T1000 (cell line): Measurements from ENCODE around the gene C9orf85.

Source experiments
- DNase-seq: peaks from one replicate; lab custom pipeline; 2025; ENCODE audit warnings: mixed read lengths; lab: John Stamatoyannopoulos, UW

Gene C9orf85

DNA sequence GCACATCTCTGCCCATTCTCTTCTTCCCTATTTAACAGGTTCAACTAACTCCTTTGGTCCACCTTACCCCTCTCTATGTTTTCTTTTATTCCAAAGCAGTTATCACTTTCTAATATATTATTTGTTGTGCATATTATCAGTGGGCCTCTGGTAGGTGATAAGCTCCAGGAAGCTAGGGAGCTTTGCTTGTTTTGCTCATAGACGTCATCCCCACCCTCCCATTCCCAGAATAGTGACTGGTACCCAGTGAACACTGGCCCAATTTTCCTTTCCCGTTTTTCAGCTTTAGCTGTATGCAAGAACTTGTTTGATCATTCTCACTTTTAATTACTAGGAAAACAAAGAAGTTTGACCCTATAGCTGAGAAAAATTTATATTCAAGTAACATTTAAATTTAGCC lies 7.4 kb upstream of the C9orf85 start:
- DNase-seq, result no peak

DNA sequence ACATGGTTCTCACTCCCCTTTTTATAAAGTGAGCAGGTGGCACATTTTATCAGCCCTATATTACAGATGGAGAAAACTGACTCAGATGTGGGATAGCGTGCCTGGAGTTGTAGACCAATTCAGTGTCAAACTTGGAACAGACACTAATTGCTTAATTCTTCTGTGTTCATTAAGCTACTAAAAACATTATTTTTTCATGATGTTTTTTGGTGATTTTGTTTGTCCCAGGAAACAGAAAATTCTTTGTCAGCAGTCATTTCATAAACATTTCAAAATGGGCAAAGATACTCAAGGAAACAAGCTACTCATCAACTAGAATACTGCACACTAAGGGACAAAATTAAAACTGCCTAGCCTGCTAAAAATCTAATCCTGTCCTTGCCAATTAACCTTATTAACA lies 2.6 kb upstream of the C9orf85 start:
- no peak for DNase-seq

DNA sequence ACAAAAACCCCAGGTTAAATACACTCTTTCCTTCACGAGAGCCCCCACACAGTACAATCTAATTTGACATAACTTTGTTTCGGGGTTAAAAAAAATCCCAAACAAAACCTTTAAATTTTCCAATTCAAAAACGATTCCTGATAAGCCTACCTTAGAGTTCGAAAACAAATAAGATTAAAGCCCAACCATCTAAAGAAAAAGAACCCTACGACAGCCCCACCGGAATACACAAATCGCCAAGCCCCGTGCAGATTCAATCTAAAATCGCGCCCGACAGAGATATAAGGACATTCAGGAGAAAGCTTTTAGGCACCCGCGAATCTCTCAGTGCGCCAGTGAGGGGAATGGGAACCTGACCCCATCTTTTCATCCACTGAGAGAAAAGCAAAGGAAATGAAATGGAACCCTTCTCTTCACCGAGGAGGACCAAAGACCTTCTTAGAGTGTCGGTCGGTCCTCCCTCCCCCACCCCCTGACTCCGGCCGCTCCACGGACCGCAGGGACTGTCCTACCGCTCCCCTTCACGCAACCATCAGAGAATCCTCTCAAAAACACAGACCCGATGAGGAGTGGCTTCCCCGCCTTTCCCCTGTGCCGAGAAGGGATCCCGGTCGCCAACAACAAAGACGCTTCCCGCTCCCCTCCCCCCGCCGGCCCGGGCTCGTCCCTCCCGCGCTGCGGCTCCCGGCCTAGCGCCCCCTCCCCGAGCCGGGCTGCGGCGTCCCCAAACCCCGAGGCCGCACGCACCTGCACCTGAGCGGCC lies 1.4 kb upstream of the C9orf85 start:
- DNase-seq, result no peak

DNA sequence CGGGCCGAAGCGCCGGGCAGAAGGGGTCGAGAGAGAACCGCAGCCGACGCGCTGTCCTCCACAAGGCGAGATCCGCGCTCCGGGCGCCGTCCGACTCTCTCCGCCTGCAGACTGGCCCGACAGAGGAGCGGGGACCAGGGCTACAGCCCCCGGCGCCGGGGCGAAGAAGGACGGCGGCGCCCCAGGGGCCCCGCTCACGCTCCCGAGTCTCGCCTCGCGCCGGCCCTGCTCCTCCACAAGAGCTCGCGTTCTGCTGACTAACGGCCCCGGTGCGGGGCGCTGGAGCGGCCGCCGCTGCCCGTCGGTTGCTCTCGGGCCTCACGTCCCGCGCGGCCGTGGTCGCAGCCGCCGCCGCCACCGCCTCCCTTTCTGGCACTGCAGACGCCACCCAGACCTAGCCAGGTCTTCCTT lies 784 bp upstream of the C9orf85 start:
- DNase-seq, result no peak

DNA sequence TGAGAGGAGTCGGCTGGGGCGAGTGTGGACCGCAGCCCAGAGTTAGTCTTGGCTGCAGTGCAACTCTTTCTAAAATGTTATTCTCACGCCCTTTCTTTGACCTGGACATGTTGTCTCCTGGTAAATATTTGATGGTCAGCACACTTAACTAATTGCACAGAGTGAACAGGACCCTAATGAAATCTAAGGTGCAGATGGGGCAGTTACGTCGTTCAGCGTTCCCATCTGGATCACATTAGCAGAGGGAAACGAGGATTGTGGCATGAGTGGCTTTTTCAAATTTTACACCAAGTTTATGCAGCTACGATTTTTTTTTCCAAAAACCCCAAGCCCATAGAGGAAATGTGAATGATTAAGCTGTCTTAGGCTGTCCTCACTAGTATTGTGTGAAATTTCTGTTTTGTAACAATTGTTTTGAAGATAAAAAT lies 483 bp downstream of the C9orf85 start:
- DNase-seq, result no peak

GRCh38 chr9:71915495-71915894 lies 4.1 kb downstream of the C9orf85 start:
- no peak for DNase-seq

- no peak for DNase-seq
These were observed 5.5 kb downstream of the C9orf85 start for GRCh38 chr9:71916834-71917534.

- no peak for DNase-seq
These were observed 7.0 kb downstream of the C9orf85 start for GRCh38 chr9:71918419-71918818.

DNA sequence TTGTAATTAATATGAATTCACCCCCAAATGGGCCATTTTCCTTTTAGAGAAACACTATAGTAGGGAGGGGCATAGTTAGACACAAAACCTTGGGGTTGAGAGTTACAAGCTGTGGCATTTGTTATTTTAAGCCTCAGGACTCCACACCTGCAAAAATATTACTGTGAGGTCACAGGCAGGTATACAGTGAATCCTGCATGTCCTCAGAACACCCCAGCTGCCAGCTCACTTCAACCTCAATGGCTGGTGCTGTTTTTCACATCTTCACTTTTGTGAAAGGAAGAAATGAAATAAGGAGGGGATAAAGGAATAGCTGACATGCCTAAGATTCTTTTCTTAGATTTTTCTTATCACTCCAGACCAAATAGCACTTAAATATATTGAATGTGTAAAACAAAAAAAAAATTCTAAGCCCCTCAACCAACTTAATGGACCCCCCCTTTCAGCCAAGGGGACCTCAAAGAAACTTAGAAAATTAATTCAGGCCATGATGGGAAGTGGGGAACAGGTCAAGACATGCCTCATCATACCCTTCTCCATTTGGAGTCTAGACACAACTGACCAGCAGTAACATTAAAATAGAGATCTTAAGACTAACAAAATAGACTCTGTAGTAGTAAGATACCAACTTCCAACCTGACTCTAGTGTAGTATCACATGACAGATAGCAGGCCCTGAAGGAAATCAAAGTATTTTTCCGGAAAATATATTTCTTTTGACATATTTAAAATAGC lies 9.2 kb downstream of the C9orf85 start:
- DNase-seq, result no peak

GRCh38 chr9:71921190-71921814 lies 9.9 kb downstream of the C9orf85 start:
- DNase-seq, result no peak

DNA sequence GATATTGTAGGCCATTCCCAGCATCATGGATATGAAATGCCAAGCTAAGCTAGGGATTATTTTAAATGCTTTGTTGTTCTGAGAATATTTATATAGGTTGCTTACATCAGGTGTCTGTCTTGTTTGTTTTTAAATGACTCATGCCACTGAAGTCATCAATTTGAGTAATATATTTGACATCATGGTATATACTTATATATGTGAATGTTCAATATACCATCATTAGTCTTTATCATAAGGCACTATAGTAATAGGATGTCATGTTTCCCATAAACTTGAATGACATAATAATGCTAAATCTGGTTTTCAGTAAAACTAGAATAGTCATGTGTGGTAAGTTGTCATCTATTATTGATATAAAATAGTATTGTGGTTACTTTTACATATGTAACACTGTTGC lies 13.1 kb downstream of the C9orf85 start:
- no peak for DNase-seq

DNA sequence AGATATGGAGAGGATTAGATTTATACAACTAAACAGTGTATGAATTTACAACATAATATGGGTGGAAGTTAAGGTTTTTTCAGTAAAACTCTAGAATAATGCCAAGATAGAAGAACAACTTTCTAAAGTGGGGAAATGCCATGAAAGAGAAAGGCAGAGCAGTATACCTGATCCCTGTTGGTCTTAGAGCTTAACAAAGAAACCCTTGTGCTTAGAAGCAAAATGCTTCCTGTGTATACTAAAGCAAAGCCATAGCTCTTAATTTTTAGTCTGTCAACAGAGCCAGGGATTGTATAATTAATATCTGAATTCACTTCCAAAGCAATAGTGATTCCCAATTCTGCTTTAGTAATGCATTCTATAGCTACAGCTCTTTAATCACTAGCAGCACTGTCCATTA lies 14.4 kb downstream of the C9orf85 start:
- DNase-seq, result no peak

DNA sequence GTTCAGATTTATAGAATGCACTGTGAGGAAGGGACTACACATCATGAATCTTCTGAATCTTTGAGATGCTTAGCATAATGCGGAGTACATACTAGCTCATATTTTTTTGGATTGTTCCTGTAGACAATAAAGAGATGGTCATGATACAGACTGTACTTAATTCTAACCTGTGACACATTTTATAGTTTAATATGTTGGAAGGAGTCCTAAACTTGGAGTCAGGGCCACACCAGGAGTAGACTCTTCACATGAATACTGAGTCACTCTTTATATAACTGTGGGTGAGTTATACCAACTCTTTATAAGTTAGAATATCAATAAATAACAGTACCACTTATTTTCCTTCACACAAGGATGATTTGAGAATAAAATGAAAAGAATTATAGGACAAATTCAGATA lies 16.9 kb downstream of the C9orf85 start:
- no peak for DNase-seq

GRCh38 chr9:71928806-71929205 lies 17.4 kb downstream of the C9orf85 start:
- no peak for DNase-seq

- DNase-seq, result peak; percentile 1
These were observed 17.8 kb downstream of the C9orf85 start for GRCh38 chr9:71929223-71929622.

- no peak for DNase-seq
These were observed 18.5 kb downstream of the C9orf85 start for GRCh38 chr9:71929791-71930440.

GRCh38 chr9:71931166-71931565 lies 19.7 kb downstream of the C9orf85 start:
- DNase-seq, result no peak

- DNase-seq, result no peak
These were observed 24.6 kb downstream of the C9orf85 start for GRCh38 chr9:71936066-71936465.

DNA sequence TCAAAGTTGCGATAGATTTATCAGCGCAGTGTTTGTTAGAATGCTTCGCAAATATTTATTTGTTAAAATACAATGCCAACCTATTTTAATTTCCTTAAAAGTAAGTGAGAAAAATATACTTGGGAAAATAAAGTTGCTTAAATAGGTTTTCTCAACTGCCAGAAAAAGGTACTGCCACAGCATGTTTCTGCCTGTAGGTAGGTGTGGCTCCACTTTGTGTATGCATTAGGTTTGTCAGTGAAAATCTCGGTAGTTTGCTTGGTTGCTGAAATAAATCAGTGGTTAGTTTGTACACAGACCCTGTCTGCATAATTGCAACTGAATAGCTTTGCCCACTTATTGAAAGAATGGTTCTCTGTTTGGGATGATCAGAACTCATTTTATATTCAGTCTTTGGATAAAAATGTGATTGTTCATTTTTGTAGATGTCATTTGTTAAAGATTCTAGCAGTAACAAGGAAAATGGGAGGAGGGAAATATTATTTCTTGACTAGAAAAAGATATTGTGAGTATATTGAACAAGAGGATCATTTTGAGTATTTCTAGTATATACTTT lies 25.7 kb downstream of the C9orf85 start:
- no peak for DNase-seq

DNA sequence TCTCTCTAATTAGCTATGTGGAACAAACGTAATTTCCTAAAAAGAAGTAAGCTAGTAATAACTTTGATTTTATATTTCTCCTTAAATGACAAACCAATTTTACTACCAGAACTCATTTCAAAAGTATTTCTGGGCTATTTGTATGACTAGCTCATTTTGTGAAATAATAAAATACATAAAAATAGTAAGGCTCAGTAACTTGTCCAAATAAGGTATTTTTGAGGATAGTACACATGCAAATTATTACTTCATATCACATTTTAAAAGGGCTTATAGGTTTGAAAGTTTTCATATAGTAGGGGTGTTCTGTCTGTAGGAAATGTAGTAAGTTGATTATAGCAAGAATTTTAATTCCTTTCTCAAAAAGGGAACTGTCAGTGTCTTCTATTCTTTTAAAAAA lies 26.5 kb downstream of the C9orf85 start:
- no peak for DNase-seq

GRCh38 chr9:71941060-71941568 lies 29.7 kb downstream of the C9orf85 start:
- no peak for DNase-seq
